HG02610 (cell line): Measurements from ENCODE around the gene LAG3.

Experiments used
- ATAC-seq: cut with Tn5 transposase; IDR thresholded peaks from one replicate; pipeline ENCODE4 v1.9.1; 2021; ENCODE audit warnings: mild to moderate bottlenecking, moderate library complexity; ENCODE audit not compliant: unreplicated experiment

Gene LAG3

DNA sequence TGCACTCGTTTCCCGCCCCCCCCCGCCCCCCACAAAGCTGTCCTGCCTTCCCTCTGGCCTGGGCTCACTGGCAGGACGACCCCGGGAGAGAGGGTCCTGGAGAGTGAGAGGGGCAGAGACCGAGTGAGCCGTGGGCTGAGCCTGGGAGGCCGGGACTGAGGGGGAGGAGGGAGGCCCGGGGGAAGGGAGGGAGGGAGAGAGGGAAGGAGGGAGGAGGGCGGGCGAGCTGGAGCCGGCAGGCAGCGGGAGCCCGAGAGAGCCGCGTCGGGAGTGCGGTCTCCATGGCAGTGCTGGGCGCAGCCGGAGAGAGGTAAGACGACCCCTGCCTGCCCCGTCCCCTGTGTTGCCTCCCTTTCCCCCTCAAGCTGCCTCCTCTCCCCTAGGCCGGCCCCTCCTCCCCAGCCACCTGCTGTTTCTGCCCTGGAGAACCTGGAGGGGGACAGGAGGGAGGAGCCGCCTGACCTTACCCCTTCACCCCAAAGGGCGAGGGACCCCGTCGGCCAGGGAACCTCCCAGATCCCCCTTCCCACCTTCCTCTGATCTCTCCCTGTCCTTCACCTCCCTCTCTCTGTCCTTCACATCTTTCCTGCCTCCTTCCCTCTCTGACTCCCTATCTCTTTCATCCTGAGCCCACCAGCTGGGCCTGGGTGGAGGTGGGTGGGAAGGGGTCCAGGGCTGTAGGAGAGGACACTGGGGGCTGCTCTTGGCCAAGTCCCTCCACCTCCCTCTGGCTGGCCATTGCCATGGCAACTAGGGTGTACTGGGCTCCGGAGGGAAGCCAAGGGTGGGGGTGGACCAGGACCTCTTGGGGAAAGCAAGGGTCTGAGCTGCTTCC is 49.5 kb downstream of the LAG3 start, which contains the start of gene GPR162:
GPR162 (plus strand) TSS at position 231 of the 835 bp plus-strand sequence. CDS start 2,078 bp downstream, outside the sequence.
- ATAC-seq, result no peak

- ATAC-seq, result no peak
These were observed 50.3 kb downstream of the LAG3 start for GRCh38 chr12:6822426-6823135.

GRCh38 chr12:6823182-6824084 is 51.1 kb downstream of the LAG3 start:
- ATAC-seq, result no peak

GRCh38 chr12:6824085-6824775 is 51.9 kb downstream of the LAG3 start:
- no peak for ATAC-seq

DNA sequence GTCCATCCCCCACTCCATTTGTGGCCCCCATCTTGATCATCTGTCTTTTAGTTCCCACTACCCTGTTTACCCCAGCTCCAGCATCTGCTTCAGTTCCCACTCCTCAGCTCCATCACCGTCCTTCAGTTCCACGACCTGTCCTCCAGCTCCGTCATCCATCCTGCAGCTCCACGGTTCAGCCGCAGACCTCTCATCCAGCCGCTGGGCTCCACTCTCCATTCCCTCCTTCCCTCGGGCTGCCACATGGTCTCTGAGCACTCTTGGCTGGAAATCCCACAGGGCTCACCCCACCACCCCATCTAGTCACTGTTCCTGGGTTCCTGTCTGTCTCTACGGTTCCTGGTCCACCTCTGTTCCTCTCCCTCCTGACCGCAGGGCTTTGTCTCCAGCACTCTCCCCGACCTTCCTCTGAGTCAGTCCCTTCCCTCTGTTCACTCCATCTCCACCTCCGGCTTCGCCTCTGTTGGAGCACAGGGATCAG is 52.6 kb downstream of the LAG3 start:
- no peak for ATAC-seq

- ATAC-seq, result no peak
These were observed 53.2 kb downstream of the LAG3 start for GRCh38 chr12:6825398-6826124.

DNA sequence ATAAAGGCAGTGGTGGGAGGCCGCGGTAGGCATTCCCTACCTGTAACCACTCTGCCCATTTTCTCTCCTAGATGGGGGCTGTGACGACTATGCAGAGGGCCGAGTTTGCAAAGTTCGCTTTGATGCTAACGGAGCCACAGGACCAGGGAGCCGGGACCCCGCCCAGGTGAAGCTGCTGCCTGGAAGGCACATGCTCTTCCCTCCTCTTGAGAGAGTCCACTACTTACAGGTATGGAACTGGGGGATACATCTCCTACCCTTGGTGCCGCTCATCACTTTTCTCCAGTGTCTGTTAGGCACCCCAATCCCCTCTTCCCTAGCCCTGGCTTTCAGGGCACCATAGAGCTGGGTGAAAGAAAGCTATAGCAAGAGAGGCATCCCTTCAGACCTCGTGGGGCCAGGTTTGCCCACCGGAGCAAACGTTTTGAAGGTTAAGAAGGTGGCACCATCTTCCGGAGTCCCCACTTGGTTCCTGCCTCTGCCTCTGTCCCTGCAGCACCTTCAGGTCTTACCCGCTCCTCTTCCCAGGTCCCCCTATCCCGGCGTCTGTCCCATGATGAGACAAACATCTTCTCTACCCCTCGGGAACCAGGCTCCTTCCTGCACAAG is 53.9 kb downstream of the LAG3 start:
- no peak for ATAC-seq

DNA sequence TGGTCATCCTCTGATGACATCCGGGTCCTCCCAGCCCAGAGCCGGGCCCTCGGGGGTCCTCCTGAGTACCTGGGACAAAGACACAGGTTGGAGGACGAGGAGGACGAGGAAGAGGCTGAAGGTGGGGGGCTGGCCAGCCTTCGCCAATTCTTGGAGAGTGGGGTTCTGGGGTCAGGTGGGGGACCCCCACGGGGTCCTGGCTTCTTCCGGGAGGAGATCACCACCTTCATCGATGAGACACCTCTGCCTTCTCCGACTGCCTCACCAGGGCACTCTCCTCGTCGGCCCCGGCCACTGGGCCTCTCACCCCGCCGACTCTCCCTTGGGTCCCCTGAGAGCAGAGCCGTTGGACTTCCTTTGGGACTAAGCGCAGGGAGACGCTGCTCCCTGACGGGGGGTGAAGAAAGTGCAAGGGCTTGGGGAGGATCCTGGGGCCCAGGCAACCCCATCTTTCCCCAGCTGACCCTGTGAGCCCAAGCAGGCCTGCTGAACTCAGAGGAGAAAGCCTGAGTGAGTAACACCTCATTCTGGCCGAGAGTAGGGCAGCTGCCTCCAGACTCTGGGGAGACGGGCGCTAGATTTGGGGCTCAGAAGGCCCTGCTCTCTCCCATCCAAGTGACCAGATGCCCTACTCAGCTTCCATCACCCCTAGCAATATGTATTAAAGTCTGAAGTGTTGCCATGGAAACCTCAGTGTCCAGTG is 54.6 kb downstream of the LAG3 start:
- ATAC-seq, result no peak

GRCh38 chr12:6827437-6827911 is 55.2 kb downstream of the LAG3 start:
- ATAC-seq, result no peak
